Adipocyte (in vitro differentiated cells): ENCODE results near the gene STARD13.

Experiments
- DNase-seq: peaks from one replicate; pipeline ENCODE4 v3.0.0-alpha.2; 2015; ENCODE audit warnings: low read depth
- H3K27me3 ChIP-seq: replicated peaks from 2 replicates; pipeline ENCODE4 v1.7.0; 2013; ENCODE audit warnings: mild to moderate bottlenecking, low read length, moderate library complexity; ENCODE audit not compliant: control insufficient read depth, insufficient read depth
- H3K36me3 ChIP-seq: 2 replicates; pipeline ENCODE4 v1.7.0; 2013; ENCODE audit warnings: low read length, mild to moderate bottlenecking, moderate library complexity; ENCODE audit not compliant: control insufficient read depth, insufficient read depth, severe bottlenecking
- H3K4me1 ChIP-seq: 2 replicates; pipeline ENCODE4 v1.7.0; 2013; ENCODE audit warnings: mild to moderate bottlenecking, low read length, moderate library complexity; ENCODE audit not compliant: control insufficient read depth, insufficient read depth
- H3K4me3 ChIP-seq: 2 replicates; pipeline ENCODE4 v1.7.0; 2013; ENCODE audit warnings: mild to moderate bottlenecking, low read length, moderate library complexity
- H3K9ac ChIP-seq: 2 replicates; pipeline ENCODE4 v1.7.0; 2013; ENCODE audit warnings: mild to moderate bottlenecking, low read length, moderate library complexity
- H3K9me3 ChIP-seq: 2 replicates; pipeline ENCODE4 v1.7.0; 2013; ENCODE audit warnings: mild to moderate bottlenecking, low read length, moderate library complexity; ENCODE audit not compliant: control insufficient read depth

Gene STARD13

GRCh38 chr13:33146843-33147611, 138.5 kb downstream of the STARD13 start:
- H3K4me3 ChIP-seq: no peak overlapping the region
- H3K27me3 ChIP-seq: no peaks in the 10 kb centered on the region
- no peak overlapping the region for H3K9ac ChIP-seq
- no peaks in the 10 kb centered on the region for H3K9me3 ChIP-seq
- peaks cover 2% of the 10 kb centered on the region for H3K36me3 ChIP-seq
- H3K4me1 ChIP-seq: peaks cover 3% of the 10 kb centered on the region
- no peak for DNase-seq

GRCh38 chr13:33145667-33146066, 139.9 kb downstream of the STARD13 start:
- Histone ChIP-seq H3K9me3 (no peaks in the 10 kb centered on the region), H3K36me3 (peaks cover 10% of the 10 kb centered on the region)
- DNase-seq: no peak

DNA sequence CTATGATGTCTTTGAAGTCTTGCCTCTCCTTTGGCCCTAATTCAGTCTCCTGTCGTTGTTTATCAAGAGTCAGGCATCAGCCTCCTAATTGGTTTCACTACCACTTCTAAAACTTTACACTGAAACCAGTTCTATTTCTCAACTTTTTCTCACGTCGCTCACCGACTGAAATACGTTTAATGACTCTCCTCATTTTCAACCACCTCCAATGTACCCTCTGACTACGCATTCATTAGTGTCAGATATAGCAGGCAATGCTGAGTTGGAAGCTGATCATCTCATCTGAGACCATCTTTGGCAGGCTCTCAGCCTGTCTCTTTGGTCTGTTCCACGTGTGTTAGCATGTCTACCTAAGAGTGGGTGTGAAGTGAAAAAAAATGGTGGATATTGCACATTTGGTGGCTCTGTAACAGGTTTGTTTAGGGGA, 141.2 kb downstream of the STARD13 start:
- Histone ChIP-seq H3K4me3 (no peak overlapping the region), H3K4me1 (peaks cover 4% of the 10 kb centered on the region), H3K36me3 (peaks cover 10% of the 10 kb centered on the region), H3K9ac (no peak overlapping the region), H3K9me3 (no peaks in the 10 kb centered on the region), H3K27me3 (no peaks in the 10 kb centered on the region)
- no peak for DNase-seq

More at GRCh38 chr13:33145667-33146066, 139.9 kb downstream of the STARD13 start:
- H3K27me3 ChIP-seq: no peaks in the 10 kb centered on the region
- H3K4me1 ChIP-seq: peaks cover 3% of the 10 kb centered on the region
- H3K4me3 ChIP-seq: no peak overlapping the region
- no peak overlapping the region for H3K9ac ChIP-seq

- peaks cover 18% of the 10 kb centered on the region for H3K36me3 ChIP-seq
- no peak overlapping the region for H3K9ac ChIP-seq
- no peak overlapping the region for H3K4me3 ChIP-seq
- no peaks in the 10 kb centered on the region for H3K9me3 ChIP-seq
- H3K27me3 ChIP-seq: no peaks in the 10 kb centered on the region
- DNase-seq: peak; percentile 30
- H3K4me1 ChIP-seq: peaks cover 9% of the 10 kb centered on the region
Observed at GRCh38 chr13:33139780-33140535, 145.6 kb downstream of the STARD13 start.

GRCh38 chr13:33139184-33139583, 146.4 kb downstream of the STARD13 start:
- Histone ChIP-seq H3K4me1 (peaks cover 14% of the 10 kb centered on the region), H3K9ac (no peak overlapping the region), H3K4me3 (no peak overlapping the region), H3K9me3 (no peaks in the 10 kb centered on the region), H3K36me3 (peaks cover 18% of the 10 kb centered on the region), H3K27me3 (no peaks in the 10 kb centered on the region)
- peak; percentile 23 for DNase-seq

DNA sequence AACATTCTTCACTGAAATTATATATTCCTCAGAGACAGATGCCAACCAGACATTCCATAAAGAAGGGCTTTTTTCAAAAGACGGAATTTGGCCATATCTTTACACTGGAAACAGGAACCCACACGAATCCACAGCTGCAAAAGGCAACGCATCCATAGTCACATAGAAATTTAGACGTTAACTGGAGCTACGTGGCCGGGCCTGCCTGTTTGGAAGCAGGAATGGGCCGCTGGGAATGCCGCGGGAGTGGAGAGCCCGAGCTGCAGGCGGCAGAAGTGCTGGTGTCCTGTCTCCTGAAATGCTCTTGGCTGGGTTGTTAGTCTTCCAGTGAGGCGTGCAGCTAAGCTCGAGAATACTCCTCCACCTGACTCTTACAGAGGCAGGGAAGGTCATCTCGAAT, 147.1 kb downstream of the STARD13 start:
- no peaks in the 10 kb centered on the region for H3K27me3 ChIP-seq
- peak; percentile 29 for DNase-seq
- H3K4me1 ChIP-seq: peaks cover 18% of the 10 kb centered on the region
- no peak overlapping the region for H3K9ac ChIP-seq
- H3K9me3 ChIP-seq: no peaks in the 10 kb centered on the region
- H3K36me3 ChIP-seq: peaks cover 18% of the 10 kb centered on the region
- H3K4me3 ChIP-seq: no peak overlapping the region

DNA sequence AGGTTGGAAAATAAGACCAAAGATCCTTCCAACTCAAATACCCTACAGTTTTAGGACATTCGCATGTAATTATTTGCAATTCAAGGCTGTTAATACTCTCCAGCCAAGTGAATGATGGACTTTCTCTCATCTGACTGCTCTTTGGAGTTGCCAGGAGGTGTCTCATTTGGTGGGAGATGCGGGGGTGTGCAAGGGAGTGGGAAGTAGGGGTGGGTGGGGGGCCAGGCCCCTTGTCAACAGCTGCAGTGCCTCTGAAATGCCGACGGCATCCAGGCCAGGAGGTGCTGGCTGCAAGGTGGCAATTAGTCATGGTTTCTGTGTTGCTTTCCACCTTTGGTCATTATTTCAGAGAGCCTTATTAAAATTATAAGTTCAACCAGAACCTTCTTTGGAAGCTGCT, 147.8 kb downstream of the STARD13 start:
- Histone ChIP-seq H3K9ac (no peak overlapping the region), H3K4me1 (peaks cover 24% of the 10 kb centered on the region), H3K9me3 (no peaks in the 10 kb centered on the region), H3K4me3 (no peak overlapping the region), H3K36me3 (peaks cover 18% of the 10 kb centered on the region), H3K27me3 (no peaks in the 10 kb centered on the region)
- no peak for DNase-seq

- no peak for DNase-seq
- Histone ChIP-seq H3K9me3 (no peaks in the 10 kb centered on the region), H3K27me3 (no peaks in the 10 kb centered on the region), H3K36me3 (peaks cover 19% of the 10 kb centered on the region), H3K9ac (no peak overlapping the region), H3K4me1 (peaks cover 31% of the 10 kb centered on the region), H3K4me3 (no peak overlapping the region)
Observed at GRCh38 chr13:33135097-33135496, 150.5 kb downstream of the STARD13 start.

- Histone ChIP-seq H3K4me3 (no peak overlapping the region), H3K27me3 (no peaks in the 10 kb centered on the region), H3K9me3 (no peaks in the 10 kb centered on the region), H3K36me3 (peaks cover 28% of the 10 kb centered on the region), H3K4me1 (peaks cover 28% of the 10 kb centered on the region), H3K9ac (no peak overlapping the region)
- no peak for DNase-seq
Observed at GRCh38 chr13:33134213-33134612, 151.3 kb downstream of the STARD13 start.

- peaks cover 31% of the 10 kb centered on the region for H3K36me3 ChIP-seq
Observed at GRCh38 chr13:33132644-33133440, 152.7 kb downstream of the STARD13 start.

DNA sequence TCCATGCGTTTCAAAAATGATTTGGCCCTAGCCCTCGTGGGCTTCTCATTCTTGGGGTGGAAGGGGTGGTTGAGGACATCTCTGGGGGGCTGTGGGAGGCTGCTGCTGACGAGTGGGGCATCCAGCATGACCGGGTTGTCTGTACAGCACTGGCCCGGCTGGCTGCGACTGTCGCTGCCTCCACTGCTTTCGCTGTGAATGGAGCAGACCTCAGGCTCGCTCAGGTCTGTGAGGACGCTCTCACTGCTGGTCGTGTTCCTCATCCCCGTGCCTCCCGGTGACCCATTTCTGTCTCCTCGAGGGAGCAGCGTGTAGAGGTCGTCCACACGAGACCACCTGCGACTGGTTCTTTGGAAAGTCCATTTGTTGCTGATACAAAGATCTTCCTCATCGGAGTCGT, 155.7 kb downstream of the STARD13 start:
- Histone ChIP-seq H3K4me1 (peaks cover 46% of the 10 kb centered on the region), H3K9me3 (no peaks in the 10 kb centered on the region), H3K36me3 (peaks cover 29% of the 10 kb centered on the region), H3K27me3 (no peaks in the 10 kb centered on the region), H3K9ac (no peak overlapping the region), H3K4me3 (no peak overlapping the region)
- DNase-seq: no peak

More at GRCh38 chr13:33132644-33133440, 152.7 kb downstream of the STARD13 start:
- no peaks in the 10 kb centered on the region for H3K9me3 ChIP-seq
- no peak overlapping the region for H3K9ac ChIP-seq
- H3K4me3 ChIP-seq: no peak overlapping the region
- H3K4me1 ChIP-seq: peaks cover 22% of the 10 kb centered on the region
- DNase-seq: peak; percentile 86
- H3K27me3 ChIP-seq: no peaks in the 10 kb centered on the region
